DMS153 treated with DMSO at 0.1 percent for 48 hours (cell line): ENCODE measurements around the gene SDK2.
A peak's percentile ranks its signal among the peaks of the same experiment; 100 is the strongest.

Experiments used
- DNase-seq: peaks from one replicate; lab custom pipeline; 2025; ENCODE audit not compliant: unreplicated experiment; lab: John Stamatoyannopoulos, UW

SDK2 gene

GRCh38 chr17:73432624-73433190 lies 211.5 kb downstream of the SDK2 start:
- no peak for DNase-seq

- no peak for DNase-seq
These were observed 212.6 kb downstream of the SDK2 start for GRCh38 chr17:73431401-73432205.

- DNase-seq, result no peak
These were observed 213.4 kb downstream of the SDK2 start for GRCh38 chr17:73430848-73431247.

- DNase-seq, result no peak
These were observed 214.0 kb downstream of the SDK2 start for GRCh38 chr17:73430165-73430680.

- DNase-seq, result peak; percentile 83
These were observed 214.6 kb downstream of the SDK2 start for GRCh38 chr17:73429440-73430164.

GRCh38 chr17:73427198-73427597 lies 217.0 kb downstream of the SDK2 start:
- no peak for DNase-seq

- no peak for DNase-seq
These were observed 219.7 kb downstream of the SDK2 start for GRCh38 chr17:73424571-73424970.

- DNase-seq, result no peak
These were observed 220.4 kb downstream of the SDK2 start for GRCh38 chr17:73423806-73424205.

- DNase-seq, result no peak
These were observed 221.0 kb downstream of the SDK2 start for GRCh38 chr17:73423159-73423715.

- DNase-seq, result no peak
These were observed 222.1 kb downstream of the SDK2 start for GRCh38 chr17:73422121-73422520.

- no peak for DNase-seq
These were observed 223.3 kb downstream of the SDK2 start for GRCh38 chr17:73420897-73421296.

- no peak for DNase-seq
These were observed 224.4 kb downstream of the SDK2 start for GRCh38 chr17:73419881-73420280.

- DNase-seq, result no peak
These were observed 225.2 kb downstream of the SDK2 start for GRCh38 chr17:73419051-73419450.

- DNase-seq, result no peak
These were observed 228.5 kb downstream of the SDK2 start for GRCh38 chr17:73415782-73416181.

GRCh38 chr17:73414171-73414955 lies 229.9 kb downstream of the SDK2 start:
- no peak for DNase-seq

- no peak for DNase-seq
These were observed 231.3 kb downstream of the SDK2 start for GRCh38 chr17:73412914-73413313.

- DNase-seq, result no peak
These were observed 232.9 kb downstream of the SDK2 start for GRCh38 chr17:73411313-73411747.

- no peak for DNase-seq
These were observed 233.5 kb downstream of the SDK2 start for GRCh38 chr17:73410586-73411312.

- DNase-seq, result peak; percentile 17
These were observed 240.0 kb downstream of the SDK2 start for GRCh38 chr17:73404246-73404645.

GRCh38 chr17:73402466-73402865 lies 241.8 kb downstream of the SDK2 start:
- DNase-seq, result no peak
